Measurements from ENCODE around the gene CYFIP2. TPM values are rescaled to one million over a fixed set of nuclear protein-coding genes. Genes with fewer than 3 reads are reported as not detected.
A peak's percentile ranks its signal among the peaks of the same experiment; 100 is the strongest.

Gene CYFIP2
- total RNA-seq, 1 experiment from 2014 or later = 74.7 TPM

GRCh38 chr5:157222506-157223230 is 43.3 kb upstream of the CYFIP2 start:
- Histone ChIP-seq H3K56ac (ENCODE audit: insufficient read length, low read depth, low read length) (no peak overlapping the region), H3K9ac (ENCODE audit: extremely low read depth, insufficient read length, low read length) (no peak overlapping the region), H4K91ac (ENCODE audit: insufficient read length, low read depth, low read length) (no peak overlapping the region), H3T11ph (ENCODE audit: low read length) (no peak overlapping the region), H4K5ac (ENCODE audit: insufficient read length, low read depth, low read length) (no peak overlapping the region), H3K23ac (ENCODE audit: insufficient read length, low read depth, low read length) (no peak overlapping the region), H4K20me1 (ENCODE audit: control insufficient read depth, insufficient read depth, insufficient read length) (no peaks in the 10 kb centered on the region), H3K27me3 (ENCODE audit: insufficient read depth, low read length) (no peaks in the 10 kb centered on the region), H3K4me1 (ENCODE audit: insufficient read depth, low read length) (no peaks in the 10 kb centered on the region), H3K9me3 (ENCODE audit: control insufficient read depth, low read depth, low read length) (no peaks in the 10 kb centered on the region), H2BK15ac (ENCODE audit: low read depth, low read length) (no peak overlapping the region), H3K79me2 (ENCODE audit: insufficient read depth, low read length) (no peaks in the 10 kb centered on the region), H3K18ac (ENCODE audit: insufficient read length, low read depth, low read length) (no peak overlapping the region), H2BK5ac (ENCODE audit: insufficient read length, low read length) (no peak overlapping the region), H3K23me2 (ENCODE audit: insufficient read length, low read depth, low read length, poor library complexity, severe bottlenecking) (no peaks in the 10 kb centered on the region), H4K8ac (replicated peaks; ENCODE audit: insufficient read length, low read depth, low read length) (no peak overlapping the region), H3K27ac (ENCODE audit: insufficient read length, low read depth, low read length) (no peak overlapping the region), H2AFZ (ENCODE audit: low read length) (no peak overlapping the region), H2BK12ac (ENCODE audit: insufficient read length, low read depth, low read length) (no peak overlapping the region), H3K4me2 (ENCODE audit: insufficient read depth, insufficient read length, low read length) (no peak overlapping the region), H3K4ac (ENCODE audit: low read depth, low read length) (no peak overlapping the region), H3K79me1 (ENCODE audit: insufficient read depth, low read depth, low read length, poor library complexity, severe bottlenecking) (no peaks in the 10 kb centered on the region), H2AK5ac (ENCODE audit: insufficient read length, low read length) (no peak overlapping the region), H3K14ac (ENCODE audit: insufficient read depth, low read length) (no peak overlapping the region), H2BK120ac (ENCODE audit: low read depth, low read length, poor library complexity, severe bottlenecking) (no peak overlapping the region), H2BK20ac (ENCODE audit: low read depth, low read length, poor library complexity, severe bottlenecking) (no peak overlapping the region)
- 0 out of 7 replicates have a peak overlapping the region, but pooled peaks of 1 of the 3 experiments have one; percentile 53 for H3K27ac Mint-ChIP-seq
- no peak for TF ChIP-seq CTCF (conservative IDR thresholded peaks at IDR 0.05)
- no peak for DNase-seq
- H3K4me1 Mint-ChIP-seq = peaks cover 2 to 3% of the 10 kb centered on the region in 2 experiments; a peak in 1 of 4 replicates
- no peaks in the 10 kb centered on the region for H3K36me3 Mint-ChIP-seq (ENCODE audit: insufficient read depth in 1 of 3, low read depth in 3 of 3)
- WGBS (ENCODE audit: extremely low coverage, insufficient read length, low lambda C conversion rate) = no CpG with 5 or more reads among the region's 10 CpGs
- no peaks in the 10 kb centered on the region for H3K9me3 Mint-ChIP-seq
- no peaks in the 10 kb centered on the region for H3K27me3 Mint-ChIP-seq (ENCODE audit: low read depth)
- no peak overlapping the region for H3K4me3 Mint-ChIP-seq
